Peyer's patch (tissue), 4 donors: ENCODE data around the gene NLRP11. TPM values are rescaled to one million over a fixed set of nuclear protein-coding genes. Genes with fewer than 3 reads are reported as not detected.

Experiments
- DNase-seq, 3 donors: peaks; one replicate each; pipeline ENCODE4 v3.0.0-alpha.2; 2017 to 2019
- H3K27ac ChIP-seq, 4 donors: fragments of 200-600 bp; sonication (generic); one replicate each; pipeline ENCODE4 v1.5.1; 2016 to 2019
- H3K27me3 ChIP-seq, 2 donors: fragments of 200-600 bp; sonication (generic); one replicate each; pipeline ENCODE4 v1.5.1; 2019
- H3K36me3 ChIP-seq, 3 donors: fragments of 200-600 bp; sonication (generic); one replicate each; pipeline ENCODE4 v1.5.1; 2016 to 2019
- H3K4me1 ChIP-seq, 4 donors: fragments of 200-600 bp; sonication (generic); one replicate each; pipeline ENCODE4 v1.5.1; 2016 to 2019
- H3K4me3 ChIP-seq, 4 donors: fragments of 200-600 bp; sonication (generic); 1 replicate in 3 of 4; 2 replicates in 1 of 4; pipeline ENCODE4 v1.5.1; 2016 to 2019; ENCODE audit warnings: mild to moderate bottlenecking in 1 of 4
- H3K9me3 ChIP-seq, 4 donors: fragments of 200-600 bp; sonication (generic); one replicate each; pipeline ENCODE4 v1.5.1; 2016 to 2019; ENCODE audit warnings: mild to moderate bottlenecking in 1 of 4
- POLR2A ChIP-seq, 2 donors: fragments of 450-650 bp; IDR thresholded peaks; one replicate each; pipeline ENCODE4 v1.5.1; 2017; ENCODE audit warnings: antibody characterized with exemption in 2 of 2, mild to moderate bottlenecking in 2 of 2, moderate library complexity in 2 of 2
- total RNA-seq, 4 donors: library from RNA; depleted of rRNA; stranded (reverse); fragments of >200 nt; gene quantifications; one replicate each; pipeline ENCODE4 v1.1.0, GENCODE V29; 2016
- TF ChIP-seq, protein P1 (sequence below), 6 experiments: fragments of 450-650 bp in 4 of 6; fragments of 200-600 bp in 2 of 6; sonication (generic) in 1 of 6; IDR thresholded peaks; one replicate each; pipeline ENCODE4 v1.5.1; 2017 to 2019; ENCODE audit warnings: antibody characterized with exemption in 6 of 6, mild to moderate bottlenecking in 3 of 6, moderate library complexity in 1 of 6

Gene NLRP11
- total RNA-seq, 4 donors from 2014 or later = not detected

DNA sequence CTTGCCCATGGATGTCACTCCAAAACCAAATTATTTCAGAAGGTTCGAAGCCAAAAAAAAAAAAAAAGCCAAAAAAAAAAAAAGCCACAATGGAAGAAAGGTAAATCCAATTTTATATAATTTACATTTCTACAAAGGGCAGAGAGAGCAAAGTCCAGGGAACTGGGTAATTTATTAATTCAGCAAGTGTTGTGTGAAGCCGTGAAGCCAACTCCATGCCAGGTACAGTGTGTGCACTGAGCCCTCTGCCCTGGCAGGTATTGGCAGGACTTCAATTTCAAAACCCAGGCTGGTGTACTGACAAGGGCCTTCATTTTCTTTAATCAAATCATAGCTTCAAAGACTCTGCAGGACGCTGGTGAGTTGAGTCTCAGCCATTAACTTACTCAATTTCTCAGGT lies 78.4 kb downstream of the NLRP11 start:
- H3K27ac ChIP-seq = no peak overlapping the region
- H3K4me1 ChIP-seq = no peaks in the 10 kb centered on the region
- TF ChIP-seq, protein P1, sequence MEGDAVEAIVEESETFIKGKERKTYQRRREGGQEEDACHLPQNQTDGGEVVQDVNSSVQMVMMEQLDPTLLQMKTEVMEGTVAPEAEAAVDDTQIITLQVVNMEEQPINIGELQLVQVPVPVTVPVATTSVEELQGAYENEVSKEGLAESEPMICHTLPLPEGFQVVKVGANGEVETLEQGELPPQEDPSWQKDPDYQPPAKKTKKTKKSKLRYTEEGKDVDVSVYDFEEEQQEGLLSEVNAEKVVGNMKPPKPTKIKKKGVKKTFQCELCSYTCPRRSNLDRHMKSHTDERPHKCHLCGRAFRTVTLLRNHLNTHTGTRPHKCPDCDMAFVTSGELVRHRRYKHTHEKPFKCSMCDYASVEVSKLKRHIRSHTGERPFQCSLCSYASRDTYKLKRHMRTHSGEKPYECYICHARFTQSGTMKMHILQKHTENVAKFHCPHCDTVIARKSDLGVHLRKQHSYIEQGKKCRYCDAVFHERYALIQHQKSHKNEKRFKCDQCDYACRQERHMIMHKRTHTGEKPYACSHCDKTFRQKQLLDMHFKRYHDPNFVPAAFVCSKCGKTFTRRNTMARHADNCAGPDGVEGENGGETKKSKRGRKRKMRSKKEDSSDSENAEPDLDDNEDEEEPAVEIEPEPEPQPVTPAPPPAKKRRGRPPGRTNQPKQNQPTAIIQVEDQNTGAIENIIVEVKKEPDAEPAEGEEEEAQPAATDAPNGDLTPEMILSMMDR (IDR thresholded peaks at IDR 0.05) = no peak
- no peak for TF ChIP-seq POLR2A (IDR thresholded peaks at IDR 0.05)
- H3K4me3 ChIP-seq = no peak overlapping the region
- no peaks in the 10 kb centered on the region for H3K9me3 ChIP-seq
- DNase-seq = peak in 1 of 3 donors; percentile 61
- no peaks in the 10 kb centered on the region for H3K36me3 ChIP-seq
- no peaks in the 10 kb centered on the region for H3K27me3 ChIP-seq

DNA sequence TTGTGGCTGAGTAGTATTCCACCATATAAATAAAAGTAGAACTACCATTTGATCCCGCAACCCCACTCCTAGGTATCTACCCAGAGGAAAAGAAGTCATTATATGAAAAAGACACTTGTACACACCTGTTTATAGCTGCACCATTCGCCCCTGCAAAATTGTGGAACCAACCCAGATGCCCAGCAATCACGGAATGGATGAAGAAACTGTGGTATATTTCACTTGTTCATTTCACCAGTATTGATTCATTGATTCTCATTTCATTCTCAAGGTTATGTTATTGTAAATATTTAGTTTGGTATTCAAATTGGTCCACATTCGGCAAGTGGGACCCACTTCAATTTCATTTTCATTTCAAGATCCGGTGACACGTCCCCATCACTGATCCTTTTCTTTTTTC lies 81.1 kb downstream of the NLRP11 start:
- TF ChIP-seq, protein P1 (IDR thresholded peaks at IDR 0.05) = no peak
- TF ChIP-seq POLR2A (IDR thresholded peaks at IDR 0.05) = no peak
- no peak for DNase-seq
- Histone ChIP-seq H3K9me3 (no peaks in the 10 kb centered on the region), H3K4me1 (no peaks in the 10 kb centered on the region), H3K27ac (no peak overlapping the region), H3K27me3 (no peaks in the 10 kb centered on the region), H3K4me3 (no peak overlapping the region), H3K36me3 (no peaks in the 10 kb centered on the region)

DNA sequence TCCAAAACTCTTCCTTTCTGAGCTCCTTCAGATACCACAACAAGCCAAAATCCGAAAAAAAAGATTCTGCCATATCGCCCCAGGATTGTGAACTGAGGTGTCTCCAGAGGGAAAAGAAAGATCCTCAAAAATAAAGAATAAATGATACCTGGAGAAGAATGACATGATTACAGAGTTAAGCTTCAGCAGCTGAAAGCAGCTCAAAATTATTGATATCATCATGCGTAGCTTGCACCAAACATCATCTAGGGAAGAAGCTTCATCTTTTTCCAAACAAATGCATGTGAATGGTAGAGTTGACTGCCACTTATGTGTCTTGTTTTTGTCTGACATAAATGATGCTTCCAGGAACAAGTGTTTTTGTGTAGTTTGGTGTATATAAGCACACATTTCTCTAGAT lies 93.5 kb downstream of the NLRP11 start, which contains the start of gene NLRP9:
TSS of gene NLRP9 (minus strand) at position 101 of the 400 bp plus-strand sequence. CDS start at position 73, 28 bp downstream.
- no peak within 1 kb of the TSS for H3K27ac ChIP-seq
- H3K36me3 ChIP-seq = no peaks in the 10 kb centered on the region
- TF ChIP-seq POLR2A (IDR thresholded peaks at IDR 0.05) = no peak
- TF ChIP-seq, protein P1 (IDR thresholded peaks at IDR 0.05) = no peak
- no peaks in the 10 kb centered on the region for H3K27me3 ChIP-seq
- DNase-seq = no peak
- H3K9me3 ChIP-seq = no peaks in the 10 kb centered on the region
- H3K4me3 ChIP-seq = no peak within 1 kb of the TSS
- no peaks in the 10 kb centered on the region for H3K4me1 ChIP-seq

Other genes starting within 250 kb of the NLRP11 start
- gene FIZ1, start 232.5 kb downstream of the NLRP11 start, total RNA-seq = 10 to 100 TPM in 3 of 4 donors, 1 to 10 TPM in 1; 6.0 to 14.9 (median 12.0) TPM
- 10 to 100 TPM; 30.3 to 45.2 (median 44.4) TPM for gene ZNF524, start 231.7 kb downstream of the NLRP11 start, total RNA-seq
- 10 to 100 TPM in 3 of 4 donors, 1 to 10 TPM in 1; 8.6 to 18.9 (median 14.3) TPM for gene ZNF865, start 226.4 kb downstream of the NLRP11 start, total RNA-seq
- 10 to 100 TPM in 3 of 4 donors, 1 to 10 TPM in 1; 6.0 to 18.3 (median 12.3) TPM for gene ZNF784, start 207.4 kb downstream of the NLRP11 start, total RNA-seq
- gene ZNF580, start 191.0 kb downstream of the NLRP11 start, total RNA-seq = 10 to 100 TPM; 12.3 to 38.4 (median 25.2) TPM
- gene ZNF581, start 188.3 kb downstream of the NLRP11 start, total RNA-seq = 10 to 100 TPM in 3 of 4 donors, 1 to 10 TPM in 1; 7.7 to 28.9 (median 14.1) TPM
- 10 to 100 TPM in 3 of 4 donors, 1 to 10 TPM in 1; 8.1 to 17.4 (median 14.0) TPM for gene CCDC106, start 183.8 kb downstream of the NLRP11 start, total RNA-seq
- 100 to 1,000 TPM; 132 to 292 (median 159) TPM for gene U2AF2, start 177.0 kb downstream of the NLRP11 start, total RNA-seq
- gene EPN1, start 156.8 kb downstream of the NLRP11 start, total RNA-seq = 100 to 1,000 TPM; 120 to 241 (median 163) TPM
- not detected for gene NLRP9, start 93.6 kb downstream of the NLRP11 start, total RNA-seq
- gene RFPL4A, start 72.9 kb downstream of the NLRP11 start, total RNA-seq = under 1 TPM in 1 of 4 donors, not detected in 3; 0.94 TPM
- gene RFPL4AL1, start 62.9 kb downstream of the NLRP11 start, total RNA-seq = not detected
- not detected for gene NLRP4, start 4.5 kb upstream of the NLRP11 start, total RNA-seq
- not detected for gene NLRP13, start 100.3 kb upstream of the NLRP11 start, total RNA-seq
- not detected for gene NLRP8, start 115.8 kb upstream of the NLRP11 start, total RNA-seq
- gene NLRP5, start 154.8 kb upstream of the NLRP11 start, total RNA-seq = not detected